ENCODE results near the gene HDHD5.

HDHD5 gene

DNA sequence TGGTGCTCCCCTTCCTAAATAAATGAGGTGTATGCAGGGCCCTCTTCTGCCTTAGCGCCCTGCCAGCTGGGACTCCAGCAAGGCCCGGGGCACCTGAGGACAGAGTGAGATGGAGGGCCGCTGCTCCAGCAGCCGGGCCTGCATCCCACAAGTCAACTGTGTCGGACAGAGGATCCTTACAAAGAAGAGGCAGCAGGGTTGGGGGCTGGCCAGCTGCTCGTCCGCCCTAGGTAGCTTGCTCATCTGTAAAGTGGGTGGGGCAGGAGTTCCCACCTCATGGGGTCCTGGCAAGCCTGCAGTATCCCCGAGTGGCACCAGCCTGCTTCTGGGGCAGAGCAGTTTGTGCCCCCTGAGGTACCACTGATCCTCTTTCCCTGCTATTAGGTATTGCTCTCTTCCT lies 45.5 kb downstream of the HDHD5 start:
- WGBS, 2 experiments (ENCODE audit: insufficient coverage in 2 of 2) = 84 to 92% methylated on average over 7 to 8 of the region's 8 CpGs
- H3K36me3 ChIP-seq (ENCODE audit: control insufficient read depth, insufficient read depth, low read length) = peaks cover 9% of the 10 kb centered on the region
- H3K4me1 ChIP-seq (ENCODE audit: control insufficient read depth, insufficient read depth, low read length, poor library complexity, severe bottlenecking) = peaks cover 5% of the 10 kb centered on the region
- H3K4me3 ChIP-seq (ENCODE audit: extremely low read depth, insufficient read depth, low read length, poor library complexity, severe bottlenecking) = no peak overlapping the region
- no peaks in the 10 kb centered on the region for H3K9me3 ChIP-seq (ENCODE audit: control insufficient read depth, low read length)
- no peak overlapping the region for H3K27ac ChIP-seq (ENCODE audit: low read depth, low read length, severe bottlenecking)

DNA sequence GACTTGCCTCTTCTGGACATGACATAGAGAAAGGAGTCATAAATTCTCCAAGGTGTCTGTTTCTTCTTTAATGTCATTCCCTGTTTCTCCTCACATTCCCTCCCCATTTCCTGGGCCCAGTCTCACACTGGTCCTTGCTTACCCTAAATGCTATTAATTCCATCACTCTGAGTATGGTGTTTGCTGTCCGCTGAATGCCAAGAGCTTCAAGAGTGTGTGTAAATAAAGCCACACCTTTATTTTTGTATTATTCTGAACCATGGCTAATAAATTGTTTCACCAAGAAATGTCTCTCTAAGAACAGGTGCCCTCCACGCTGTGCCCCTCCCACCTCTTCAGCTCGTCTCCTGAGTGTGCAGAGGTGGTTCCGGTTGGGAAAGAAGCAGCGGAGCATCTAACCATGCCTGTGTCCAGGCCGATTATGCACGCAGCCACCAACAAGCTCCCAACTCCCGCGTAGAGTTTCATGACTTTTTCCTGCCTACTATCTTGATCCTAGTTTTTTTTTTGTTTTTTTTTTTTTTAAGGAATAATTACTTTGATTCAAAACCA lies 46.5 kb downstream of the HDHD5 start:
- Histone ChIP-seq H3K27ac (ENCODE audit: low read depth, low read length, severe bottlenecking) (no peak overlapping the region), H3K4me1 (ENCODE audit: control insufficient read depth, insufficient read depth, low read length, poor library complexity, severe bottlenecking) (peaks cover 5% of the 10 kb centered on the region), H3K4me3 (ENCODE audit: extremely low read depth, insufficient read depth, low read length, poor library complexity, severe bottlenecking) (no peak overlapping the region), H3K36me3 (ENCODE audit: control insufficient read depth, insufficient read depth, low read length) (peaks cover 19% of the 10 kb centered on the region), H3K9me3 (ENCODE audit: control insufficient read depth, low read length) (no peaks in the 10 kb centered on the region)
- 84 to 89% methylated on average over 4 to 6 of the region's 9 CpGs for WGBS, 2 experiments (ENCODE audit: insufficient coverage in 2 of 2)

DNA sequence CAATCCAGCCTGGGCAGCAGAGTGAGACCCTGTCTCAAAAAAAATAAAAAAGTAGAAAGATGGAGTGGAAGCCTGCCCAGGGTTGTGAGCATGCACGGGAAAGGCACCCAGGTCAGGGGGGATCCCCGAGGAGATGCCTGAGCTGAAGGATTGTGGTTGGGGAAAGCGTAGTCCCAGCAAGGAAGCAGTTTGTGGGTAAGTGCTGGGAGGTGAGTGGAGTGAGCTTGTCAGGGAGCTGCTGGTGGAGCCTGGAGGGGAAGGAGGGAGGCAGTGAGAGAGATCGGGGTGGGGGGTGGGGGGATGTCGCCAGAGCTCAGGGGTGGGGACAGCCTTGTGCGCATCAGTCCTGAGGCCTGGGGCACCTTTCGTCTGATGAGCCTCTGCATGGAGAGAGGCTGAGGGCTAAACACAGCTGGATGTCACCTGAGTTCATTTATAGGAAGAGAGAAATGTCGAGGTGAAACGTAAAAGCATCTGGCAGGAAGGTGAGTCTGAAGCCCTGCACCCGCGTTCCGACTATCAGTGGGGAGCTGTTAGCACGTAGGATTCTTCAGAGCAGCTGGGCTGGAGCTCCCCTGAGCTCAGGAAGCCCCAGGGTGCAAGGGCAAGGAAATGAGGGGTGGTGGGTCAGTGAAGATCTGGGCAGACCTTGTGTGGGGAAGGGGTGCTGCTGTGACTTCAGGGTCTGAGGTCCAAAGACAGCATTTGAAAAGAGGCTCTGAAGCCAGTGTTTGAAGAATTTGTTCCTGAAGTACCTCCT lies 48.1 kb downstream of the HDHD5 start:
- Histone ChIP-seq H3K4me1 (ENCODE audit: control insufficient read depth, insufficient read depth, low read length, poor library complexity, severe bottlenecking) (no peaks in the 10 kb centered on the region), H3K9me3 (ENCODE audit: control insufficient read depth, low read length) (no peaks in the 10 kb centered on the region), H3K27ac (ENCODE audit: low read depth, low read length, severe bottlenecking) (no peak overlapping the region), H3K4me3 (ENCODE audit: extremely low read depth, insufficient read depth, low read length, poor library complexity, severe bottlenecking) (no peak overlapping the region), H3K36me3 (ENCODE audit: control insufficient read depth, insufficient read depth, low read length) (peaks cover 26% of the 10 kb centered on the region)
- WGBS, 2 experiments (ENCODE audit: insufficient coverage in 2 of 2) = 74 to 84% methylated on average over 8 to 13 of the region's 13 CpGs

DNA sequence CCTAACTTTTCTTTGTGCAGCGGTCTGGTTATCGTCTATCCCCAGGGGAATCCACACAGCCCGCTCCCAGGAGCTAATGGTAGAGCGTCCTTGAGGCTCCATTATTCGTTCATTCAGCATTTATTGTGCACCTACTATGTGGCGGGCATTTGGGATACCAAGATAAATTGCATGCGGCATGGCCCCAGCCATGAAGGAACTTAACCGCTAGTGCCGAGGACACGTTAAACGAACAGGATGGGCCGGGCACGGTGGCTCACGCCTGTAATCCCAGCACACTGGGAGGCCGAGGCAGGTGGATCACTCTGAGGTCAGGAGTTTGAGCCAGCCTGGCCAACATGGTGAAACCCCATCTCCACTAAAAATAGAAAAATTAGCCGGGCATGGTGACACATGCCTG lies 49.1 kb downstream of the HDHD5 start:
- peaks cover 33% of the 10 kb centered on the region for H3K36me3 ChIP-seq (ENCODE audit: control insufficient read depth, insufficient read depth, low read length)
- 86 to 89% methylated on average over 14 to 16 of the region's 16 CpGs for WGBS, 2 experiments (ENCODE audit: insufficient coverage in 2 of 2)

DNA sequence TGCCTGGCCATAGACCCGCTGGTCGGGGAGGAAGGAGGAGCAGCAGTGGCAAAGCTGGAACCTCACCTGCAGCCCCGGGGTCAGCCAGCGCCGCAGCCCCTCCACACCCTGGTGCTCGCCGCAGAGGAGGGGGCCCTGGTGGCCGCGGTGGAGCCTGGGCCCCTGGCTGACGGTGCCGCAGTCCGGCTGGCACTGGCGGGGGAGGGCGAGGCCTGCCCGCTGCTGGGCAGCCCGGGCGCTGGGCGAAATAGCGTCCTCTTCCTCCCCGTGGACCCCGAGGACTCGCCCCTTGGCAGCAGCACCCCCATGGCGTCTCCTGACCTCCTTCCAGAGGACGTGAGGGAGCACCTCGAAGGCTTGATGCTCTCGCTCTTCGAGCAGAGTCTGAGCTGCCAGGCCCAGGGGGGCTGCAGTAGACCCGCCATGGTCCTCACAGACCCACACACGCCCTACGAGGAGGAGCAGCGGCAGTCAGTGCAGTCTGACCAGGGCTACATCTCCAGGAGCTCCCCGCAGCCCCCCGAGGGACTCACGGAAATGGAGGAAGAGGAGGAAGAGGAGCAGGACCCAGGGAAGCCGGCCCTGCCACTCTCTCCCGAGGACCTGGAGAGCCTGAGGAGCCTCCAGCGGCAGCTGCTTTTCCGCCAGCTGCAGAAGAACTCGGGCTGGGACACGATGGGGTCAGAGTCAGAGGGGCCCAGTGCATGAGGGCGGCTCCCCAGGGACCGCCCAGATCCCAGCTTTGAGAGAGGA lies 49.8 kb downstream of the HDHD5 start:
- Histone ChIP-seq H3K36me3 (ENCODE audit: control insufficient read depth, insufficient read depth, low read length) (peaks cover 35% of the 10 kb centered on the region), H3K4me3 (ENCODE audit: extremely low read depth, insufficient read depth, low read length, poor library complexity, severe bottlenecking) (no peak overlapping the region), H3K4me1 (ENCODE audit: control insufficient read depth, insufficient read depth, low read length, poor library complexity, severe bottlenecking) (no peaks in the 10 kb centered on the region), H3K9me3 (ENCODE audit: control insufficient read depth, low read length) (no peaks in the 10 kb centered on the region), H3K27ac (ENCODE audit: low read depth, low read length, severe bottlenecking) (no peak overlapping the region)
- 92 to 95% methylated on average over 38 to 42 of the region's 42 CpGs for WGBS, 2 experiments (ENCODE audit: insufficient coverage in 2 of 2)

More for the DNA sequence above, 49.1 kb downstream of the HDHD5 start:
- Histone ChIP-seq H3K27ac (ENCODE audit: low read depth, low read length, severe bottlenecking) (no peak overlapping the region), H3K4me3 (ENCODE audit: extremely low read depth, insufficient read depth, low read length, poor library complexity, severe bottlenecking) (no peak overlapping the region), H3K9me3 (ENCODE audit: control insufficient read depth, low read length) (no peaks in the 10 kb centered on the region), H3K4me1 (ENCODE audit: control insufficient read depth, insufficient read depth, low read length, poor library complexity, severe bottlenecking) (no peaks in the 10 kb centered on the region)

DNA sequence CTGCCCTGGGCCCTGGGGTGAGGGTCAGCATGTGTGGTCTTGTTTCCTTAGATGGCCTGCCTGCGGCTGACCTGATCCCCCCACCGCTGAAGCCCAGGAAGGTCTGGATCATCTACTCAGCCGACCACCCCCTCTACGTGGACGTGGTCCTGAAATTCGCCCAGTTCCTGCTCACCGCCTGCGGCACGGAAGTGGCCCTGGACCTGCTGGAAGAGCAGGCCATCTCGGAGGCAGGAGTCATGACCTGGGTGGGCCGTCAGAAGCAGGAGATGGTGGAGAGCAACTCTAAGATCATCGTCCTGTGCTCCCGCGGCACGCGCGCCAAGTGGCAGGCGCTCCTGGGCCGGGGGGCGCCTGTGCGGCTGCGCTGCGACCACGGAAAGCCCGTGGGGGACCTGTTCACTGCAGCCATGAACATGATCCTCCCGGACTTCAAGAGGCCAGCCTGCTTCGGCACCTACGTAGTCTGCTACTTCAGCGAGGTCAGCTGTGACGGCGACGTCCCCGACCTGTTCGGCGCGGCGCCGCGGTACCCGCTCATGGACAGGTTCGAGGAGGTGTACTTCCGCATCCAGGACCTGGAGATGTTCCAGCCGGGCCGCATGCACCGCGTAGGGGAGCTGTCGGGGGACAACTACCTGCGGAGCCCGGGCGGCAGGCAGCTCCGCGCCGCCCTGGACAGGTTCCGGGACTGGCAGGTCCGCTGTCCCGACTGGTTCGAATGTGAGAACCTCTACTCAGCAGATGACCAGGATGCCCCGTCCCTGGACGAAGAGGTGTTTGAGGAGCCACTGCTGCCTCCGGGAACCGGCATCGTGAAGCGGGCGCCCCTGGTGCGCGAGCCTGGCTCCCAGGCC lies 50.6 kb downstream of the HDHD5 start:
- Histone ChIP-seq H3K27ac (ENCODE audit: low read depth, low read length, severe bottlenecking) (no peak overlapping the region), H3K36me3 (ENCODE audit: control insufficient read depth, insufficient read depth, low read length) (peaks cover 35% of the 10 kb centered on the region), H3K9me3 (ENCODE audit: control insufficient read depth, low read length) (no peaks in the 10 kb centered on the region), H3K4me3 (ENCODE audit: extremely low read depth, insufficient read depth, low read length, poor library complexity, severe bottlenecking) (no peak overlapping the region), H3K4me1 (ENCODE audit: control insufficient read depth, insufficient read depth, low read length, poor library complexity, severe bottlenecking) (no peaks in the 10 kb centered on the region)
- WGBS, 2 experiments (ENCODE audit: insufficient coverage in 2 of 2) = 96 to 98% methylated on average over 60 to 65 of the region's 66 CpGs

DNA sequence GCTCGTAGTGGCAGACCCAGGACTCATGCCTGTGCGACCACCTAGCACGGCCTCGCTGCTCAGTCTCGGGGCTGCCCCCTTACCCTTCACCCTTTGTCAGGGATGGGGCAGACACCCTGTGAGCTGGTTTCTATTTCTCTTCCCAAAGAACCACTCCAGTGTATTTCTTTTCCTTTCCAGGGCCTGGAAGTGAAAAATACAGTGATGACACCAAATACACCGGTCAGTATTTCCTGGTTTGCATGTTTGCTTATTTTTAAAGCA lies 51.6 kb downstream of the HDHD5 start:
- peaks cover 38% of the 10 kb centered on the region for H3K36me3 ChIP-seq (ENCODE audit: control insufficient read depth, insufficient read depth, low read length)
- 95 to 98% methylated on average over 5 of the region's 6 CpGs for WGBS, 2 experiments (ENCODE audit: insufficient coverage in 2 of 2)

DNA sequence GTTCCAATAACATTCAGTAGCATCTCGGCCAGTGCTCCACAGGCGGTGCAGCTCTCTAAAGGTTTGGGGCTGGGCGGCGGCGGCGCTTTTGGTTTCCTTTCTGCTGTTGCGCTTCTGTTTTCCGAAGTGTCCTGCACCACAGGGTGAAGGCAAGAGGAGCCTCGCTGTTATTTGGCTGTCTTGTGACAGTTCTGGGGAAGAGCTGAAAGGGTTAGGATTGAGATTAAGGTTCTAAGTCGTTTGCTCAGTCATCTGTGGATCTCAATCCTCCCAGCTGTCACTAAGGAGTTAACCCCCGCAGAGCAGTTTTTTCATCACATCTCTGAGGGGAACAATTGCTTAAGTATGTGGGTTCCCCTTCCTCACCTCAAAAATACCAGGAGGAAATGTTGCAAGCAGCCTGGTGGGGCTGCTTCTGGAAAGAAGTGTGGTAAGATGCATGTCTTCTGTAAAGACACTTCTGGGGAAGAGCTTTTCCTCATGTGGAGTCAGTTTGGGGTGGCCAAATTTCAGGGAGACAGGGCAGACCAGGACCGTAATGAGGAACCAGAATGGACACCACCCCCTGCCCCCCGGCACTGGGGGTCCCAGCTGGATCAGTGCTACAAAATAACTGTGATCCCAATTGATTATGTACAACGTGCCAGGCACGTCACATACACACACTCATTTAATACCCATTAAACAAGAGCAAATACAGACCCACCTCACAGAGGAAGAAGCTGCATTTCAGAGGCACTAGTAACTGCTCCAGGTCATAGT lies 52.1 kb downstream of the HDHD5 start:
- Histone ChIP-seq H3K4me1 (ENCODE audit: control insufficient read depth, insufficient read depth, low read length, poor library complexity, severe bottlenecking) (no peaks in the 10 kb centered on the region), H3K27ac (ENCODE audit: low read depth, low read length, severe bottlenecking) (no peak overlapping the region), H3K4me3 (ENCODE audit: extremely low read depth, insufficient read depth, low read length, poor library complexity, severe bottlenecking) (no peak overlapping the region), H3K9me3 (ENCODE audit: control insufficient read depth, low read length) (no peaks in the 10 kb centered on the region), H3K36me3 (ENCODE audit: control insufficient read depth, insufficient read depth, low read length) (peaks cover 39% of the 10 kb centered on the region)
- 95 to 98% methylated on average over 8 to 14 of the region's 15 CpGs for WGBS, 2 experiments (ENCODE audit: insufficient coverage in 2 of 2)

More for the DNA sequence above, 51.6 kb downstream of the HDHD5 start:
- H3K27ac ChIP-seq (ENCODE audit: low read depth, low read length, severe bottlenecking) = no peak overlapping the region
- no peaks in the 10 kb centered on the region for H3K4me1 ChIP-seq (ENCODE audit: control insufficient read depth, insufficient read depth, low read length, poor library complexity, severe bottlenecking)
- no peaks in the 10 kb centered on the region for H3K9me3 ChIP-seq (ENCODE audit: control insufficient read depth, low read length)
- no peak overlapping the region for H3K4me3 ChIP-seq (ENCODE audit: extremely low read depth, insufficient read depth, low read length, poor library complexity, severe bottlenecking)

DNA sequence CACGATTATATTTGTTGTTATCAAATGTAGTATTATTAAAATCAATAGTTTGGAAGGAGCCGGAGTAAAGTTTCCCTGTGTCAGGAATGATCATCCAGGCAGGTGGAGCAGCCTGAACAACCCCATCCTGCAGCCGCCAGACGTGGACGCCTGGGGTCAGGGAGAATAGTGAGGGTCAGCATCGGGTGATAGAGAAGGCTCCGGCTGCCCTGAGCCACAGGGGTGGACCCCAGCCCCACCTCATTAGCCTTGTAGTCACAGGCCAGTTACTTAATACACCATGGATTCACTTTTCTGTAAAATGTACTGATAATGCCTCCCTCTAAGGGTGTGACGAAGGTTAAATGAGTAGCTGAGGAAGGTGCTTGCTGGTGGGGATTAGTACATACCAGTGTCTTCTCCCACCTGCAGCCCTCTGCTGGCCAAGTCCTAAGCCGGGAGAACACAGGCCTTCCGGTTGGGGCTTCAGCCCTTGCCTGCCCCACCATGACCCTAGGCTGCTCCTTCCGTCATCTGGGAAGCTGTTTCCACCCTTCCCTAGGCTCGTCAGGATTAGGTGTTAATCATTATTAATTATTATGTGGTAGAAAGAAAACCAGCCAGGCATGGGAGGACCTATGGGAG lies 52.8 kb downstream of the HDHD5 start:
- no peak overlapping the region for H3K27ac ChIP-seq (ENCODE audit: low read depth, low read length, severe bottlenecking)
- 87 to 90% methylated on average over 4 to 7 of the region's 12 CpGs for WGBS, 2 experiments (ENCODE audit: insufficient coverage in 2 of 2)
- H3K4me1 ChIP-seq (ENCODE audit: control insufficient read depth, insufficient read depth, low read length, poor library complexity, severe bottlenecking) = no peaks in the 10 kb centered on the region
- no peaks in the 10 kb centered on the region for H3K9me3 ChIP-seq (ENCODE audit: control insufficient read depth, low read length)
- peaks cover 46% of the 10 kb centered on the region for H3K36me3 ChIP-seq (ENCODE audit: control insufficient read depth, insufficient read depth, low read length)
- H3K4me3 ChIP-seq (ENCODE audit: extremely low read depth, insufficient read depth, low read length, poor library complexity, severe bottlenecking) = no peak overlapping the region

All from mesodermal cell (in vitro differentiated cells).